Neural cell (in vitro differentiated cells): ENCODE data around the gene PAPSS2.
"Not testable (repeated sequence)": the region's sequence is repeated elsewhere in the genome, so short reads cannot be mapped to it uniquely, and the experiment has no call there.

Source experiments
- CTCF ChIP-seq: fragments of 450-650 bp; IDR thresholded peaks from 2 replicates; pipeline ENCODE4 v1.5.1; 2014; ENCODE audit warnings: antibody characterized with exemption, mild to moderate bottlenecking, moderate library complexity; ENCODE audit not compliant: poor library complexity, severe bottlenecking
- EZH2 ChIP-seq: fragments of 200-600, 300-800 bp; shearing (Covaris generic), sonication (generic); IDR thresholded peaks from 2 replicates; pipeline ENCODE4 v1.6.1; 2014; ENCODE audit warnings: antibody characterized with exemption, low read length, borderline replicate concordance, mild to moderate bottlenecking; ENCODE audit not compliant: insufficient read depth, poor library complexity, severe bottlenecking

GRCh38 chr10:87644500-87644899, 15.2 kb upstream of the PAPSS2 start:
- not testable (repeated sequence) for TF ChIP-seq CTCF, EZH2
